ENCODE measurements around the gene CCDC141.

Gene CCDC141

GRCh38 chr2:178827739-178828485 is 222.0 kb downstream of the CCDC141 start:
- no peak for DNase-seq

DNA sequence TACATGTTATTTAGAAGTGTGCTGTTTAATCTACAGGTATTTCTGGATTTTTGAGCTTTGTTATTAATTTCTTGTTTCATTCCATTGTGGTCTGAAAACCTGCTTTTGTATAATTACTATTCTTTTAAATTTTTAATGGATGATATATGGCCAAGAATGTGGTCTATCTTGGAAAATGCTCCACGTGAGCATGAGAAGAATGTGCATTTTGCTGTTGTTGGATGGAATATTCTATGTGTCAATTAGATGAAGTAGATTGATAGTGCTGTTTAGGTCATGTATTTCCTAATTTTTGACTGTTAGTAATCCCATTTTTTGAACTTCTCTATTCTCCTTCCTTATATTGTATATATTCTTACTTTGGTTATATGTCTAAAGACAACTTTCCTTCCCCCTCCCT is 222.8 kb downstream of the CCDC141 start:
- DNase-seq, result no peak

DNA sequence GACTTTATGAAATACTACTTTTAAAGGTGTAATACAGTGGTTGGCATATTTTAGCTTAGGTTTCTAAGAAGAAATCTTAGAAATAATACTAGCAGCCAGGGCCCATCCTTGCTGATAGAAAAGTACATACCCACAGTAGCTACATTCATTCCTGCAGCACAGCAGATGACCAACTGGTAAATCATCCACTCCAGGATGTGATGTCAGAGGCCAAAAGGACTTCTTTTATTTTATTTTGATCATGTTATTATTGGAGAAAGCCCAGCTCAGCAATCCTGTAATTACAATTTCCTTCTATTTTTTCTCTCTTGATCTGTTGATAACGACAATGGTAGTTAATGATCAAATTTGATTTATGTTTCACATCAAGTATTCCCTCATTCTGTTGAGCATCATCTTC is 224.8 kb downstream of the CCDC141 start:
- DNase-seq, result no peak

DNA sequence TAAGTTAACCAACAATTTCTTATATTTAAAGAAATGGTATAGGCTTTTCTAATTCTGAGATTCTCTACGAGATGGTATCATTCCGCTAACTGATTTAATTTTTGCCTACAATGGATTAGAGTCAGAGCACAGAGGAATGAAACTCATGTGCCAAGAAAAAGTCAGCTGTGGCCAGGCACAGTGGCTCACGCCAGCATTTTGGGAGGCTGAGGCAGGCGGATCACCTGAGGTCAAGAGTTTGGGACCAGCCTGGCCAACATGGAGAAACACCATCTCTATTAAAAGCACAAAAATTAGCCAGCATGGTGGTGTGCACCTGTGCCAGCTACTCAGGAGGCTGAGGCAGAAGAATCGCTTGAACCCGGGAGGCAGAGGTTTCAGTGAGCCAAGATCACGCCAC is 225.8 kb downstream of the CCDC141 start:
- no peak for DNase-seq

DNA sequence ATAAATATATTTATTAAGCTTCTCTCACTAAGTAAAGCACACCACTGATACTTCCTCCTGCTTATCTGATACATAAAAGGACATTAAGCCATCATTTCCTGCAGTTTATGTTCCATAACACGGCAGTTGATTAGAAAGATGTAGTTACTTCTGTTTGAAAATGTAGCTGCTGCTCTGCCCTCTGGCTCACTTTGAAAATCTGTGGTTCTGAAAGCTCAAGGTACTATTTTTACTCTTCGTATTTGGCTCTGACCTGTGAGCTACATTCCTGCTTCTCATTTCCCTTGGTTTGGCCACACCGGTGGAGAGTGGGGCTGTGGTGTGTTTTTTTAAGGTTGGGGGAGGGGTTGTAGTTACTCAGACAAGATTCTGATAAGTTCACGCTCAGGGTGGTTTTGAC is 229.9 kb downstream of the CCDC141 start:
- DNase-seq, result no peak

DNA sequence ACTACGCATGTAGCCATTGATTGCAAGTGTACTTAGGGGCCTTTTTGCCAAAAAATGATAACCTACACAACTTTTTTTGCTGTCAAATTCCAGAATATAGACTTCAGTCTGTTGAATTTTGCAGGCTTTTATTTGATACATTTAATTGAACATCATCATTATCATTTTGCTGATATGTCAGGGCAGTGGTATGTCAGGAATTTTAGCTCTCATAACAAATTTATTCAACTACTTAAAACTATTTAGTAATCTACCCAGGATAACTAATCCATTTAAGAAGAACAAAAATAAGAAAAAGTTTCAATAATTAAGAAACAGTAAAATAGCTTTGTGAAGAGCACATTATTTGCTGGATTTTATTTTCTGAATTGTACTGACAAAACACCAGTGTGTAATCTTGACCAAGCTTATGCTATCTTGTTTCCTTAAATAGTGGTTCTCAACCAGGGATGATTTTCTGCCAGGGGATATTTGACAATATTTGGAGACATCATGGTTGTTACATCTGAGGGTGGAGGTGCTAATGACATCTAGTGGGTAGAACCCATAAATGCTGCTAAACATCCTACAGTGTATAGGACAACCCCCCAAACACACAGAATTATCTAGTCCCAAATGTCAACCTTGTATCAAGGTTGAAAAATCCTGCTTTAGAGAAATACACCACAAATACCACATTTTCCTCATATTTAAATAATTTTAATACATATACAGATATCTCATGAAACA is 230.6 kb downstream of the CCDC141 start:
- DNase-seq, result no peak

DNA sequence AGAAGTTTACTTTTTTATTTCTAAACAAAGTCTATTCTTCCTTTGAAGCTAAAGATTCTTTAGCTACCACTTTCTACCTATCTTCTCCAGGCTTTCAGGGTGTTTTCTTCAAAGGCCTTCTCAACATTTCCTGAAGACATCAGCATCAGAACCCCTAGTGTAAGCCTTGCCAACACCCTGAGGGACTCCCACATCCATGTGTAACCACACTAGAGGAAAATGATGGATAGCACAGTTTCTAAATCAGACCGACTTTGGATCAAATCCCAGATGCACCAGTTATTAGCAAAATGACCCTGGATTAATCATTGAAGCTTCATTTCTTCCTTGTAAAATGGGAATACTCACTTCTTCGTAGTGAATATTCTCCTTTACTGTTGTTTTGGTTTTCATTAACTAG is 238.0 kb downstream of the CCDC141 start:
- no peak for DNase-seq

GRCh38 chr2:178811045-178811444 is 238.9 kb downstream of the CCDC141 start:
- no peak for DNase-seq

GRCh38 chr2:178810422-178810821 is 239.5 kb downstream of the CCDC141 start:
- DNase-seq, result no peak

GRCh38 chr2:178807227-178808008 is 242.5 kb downstream of the CCDC141 start, which contains the start of gene TTN:
TTN (minus strand) TSS chr2:178807423; CDS start chr2:178804642, 2,781 bp downstream.
- no peak for DNase-seq

DNA sequence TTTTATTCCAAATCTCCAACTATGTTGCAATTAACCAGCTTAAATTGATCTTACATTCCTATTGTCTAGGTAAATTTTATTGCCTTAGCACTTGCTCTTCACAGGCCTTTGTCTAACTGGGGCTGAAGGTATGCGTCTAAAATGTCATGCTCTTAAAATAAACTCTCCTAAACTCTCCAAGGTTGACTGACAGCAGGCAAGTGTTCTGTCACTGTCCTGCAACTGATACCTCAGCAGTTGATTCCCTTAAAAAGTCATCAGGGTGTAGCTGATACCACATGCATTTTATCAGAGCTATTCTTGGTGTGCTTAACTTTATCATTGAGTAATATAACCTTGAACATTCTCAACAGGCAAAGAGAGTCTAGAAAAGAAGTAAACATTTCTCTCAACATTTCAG is 243.4 kb downstream of the CCDC141 start:
- DNase-seq, result no peak

DNA sequence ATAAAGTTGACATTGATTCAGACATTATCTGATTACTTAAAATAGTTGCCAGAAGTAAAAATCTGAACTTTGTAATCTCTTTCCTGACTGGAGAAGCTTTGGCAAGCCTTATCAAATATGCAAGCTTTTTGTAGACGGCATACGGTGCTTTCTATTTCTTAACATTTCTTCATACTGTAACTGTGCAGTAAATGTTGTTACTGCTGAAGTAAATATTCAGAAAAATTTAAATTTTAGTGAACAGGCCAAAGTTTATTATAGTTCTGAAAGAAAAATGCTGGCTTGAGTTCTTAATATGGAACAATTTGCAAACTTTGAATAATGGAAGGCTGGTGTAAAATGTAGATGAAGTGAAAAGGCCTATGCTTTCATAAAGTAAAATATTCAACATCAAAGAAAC is 244.5 kb downstream of the CCDC141 start:
- DNase-seq, result no peak

GRCh38 chr2:178804791-178805190 is 245.1 kb downstream of the CCDC141 start:
- no peak for DNase-seq

DNA sequence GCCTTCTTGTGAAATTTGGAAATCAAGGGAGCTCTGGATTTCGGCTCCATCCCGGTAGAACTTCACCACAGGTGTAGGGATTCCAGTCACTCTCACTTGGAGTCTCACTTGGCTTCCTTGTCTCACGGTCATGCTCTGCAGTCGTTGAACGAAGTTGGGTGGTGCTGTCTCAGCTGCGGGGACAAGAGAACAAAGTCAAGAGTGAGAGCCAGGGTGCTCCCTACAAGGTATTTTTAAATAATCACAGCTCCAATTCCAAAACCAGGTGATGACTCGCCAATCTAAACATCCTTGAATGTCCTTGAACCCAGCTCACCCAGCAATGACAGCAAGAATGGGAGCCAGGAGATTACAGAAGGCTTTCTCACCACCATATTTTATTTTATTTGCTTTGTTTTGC is 249.4 kb downstream of the CCDC141 start:
- no peak for DNase-seq

- no peak for DNase-seq
Measured at GRCh38 chr2:178799305-178799704, 250.6 kb downstream of the CCDC141 start.

GRCh38 chr2:178796079-178796677 is 253.8 kb downstream of the CCDC141 start:
- DNase-seq, result no peak

- no peak for DNase-seq
Measured at GRCh38 chr2:178787934-178788333, 262.0 kb downstream of the CCDC141 start.

- DNase-seq, result no peak
Measured at GRCh38 chr2:178787155-178787554, 262.8 kb downstream of the CCDC141 start.

- no peak for DNase-seq
Measured at GRCh38 chr2:178783889-178784288, 266.0 kb downstream of the CCDC141 start.

- no peak for DNase-seq
Measured at GRCh38 chr2:178782236-178782635, 267.7 kb downstream of the CCDC141 start.
